HG02623 (cell line): ENCODE measurements around the gene CCBE1.

ENCODE experiments used
- ATAC-seq: cut with Tn5 transposase; IDR thresholded peaks from one replicate; pipeline ENCODE4 v1.9.1; 2021; ENCODE audit warnings: moderate library complexity; ENCODE audit not compliant: unreplicated experiment

CCBE1 gene

DNA sequence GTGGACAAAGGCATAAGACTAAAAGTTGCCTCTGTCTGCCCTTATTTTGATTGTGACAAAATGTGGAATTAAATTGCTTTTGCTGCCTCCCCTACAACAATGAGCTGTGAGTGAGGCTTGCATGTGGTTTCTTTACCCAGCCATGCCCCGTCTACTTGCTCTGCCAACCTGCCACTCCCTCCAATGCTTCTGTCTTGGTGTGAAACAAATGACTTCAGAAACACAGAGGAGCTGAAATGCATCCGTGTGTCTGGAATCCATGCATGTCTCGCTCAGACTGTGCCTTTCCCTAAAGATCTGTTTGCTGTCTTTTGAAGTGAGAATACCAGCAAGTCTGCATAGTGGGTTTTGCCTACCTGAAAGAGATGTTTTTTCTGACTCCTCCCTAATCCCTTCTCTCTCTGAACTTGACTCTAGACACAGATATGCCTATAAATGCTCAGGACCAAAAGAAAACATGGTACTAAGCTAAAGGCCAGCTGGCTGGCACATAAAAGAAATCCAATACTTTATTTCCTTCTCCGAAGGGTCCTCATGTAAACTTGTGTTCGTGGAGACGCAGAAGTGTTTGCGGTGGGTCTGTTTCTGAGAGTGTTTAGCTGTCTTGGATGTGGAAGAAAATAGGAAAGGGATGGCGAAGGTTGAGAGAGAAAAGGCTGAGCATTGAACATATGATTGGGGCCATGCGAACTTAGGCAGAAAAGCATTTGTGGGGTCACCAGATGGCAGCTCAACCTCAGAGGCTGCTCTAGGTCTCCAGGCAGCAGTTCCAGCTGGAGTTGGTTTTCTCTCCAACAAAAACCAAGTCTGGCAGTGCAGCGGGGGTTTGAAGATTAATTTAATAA lies 120.5 kb downstream of the CCBE1 start:
- ATAC-seq, result no peak

DNA sequence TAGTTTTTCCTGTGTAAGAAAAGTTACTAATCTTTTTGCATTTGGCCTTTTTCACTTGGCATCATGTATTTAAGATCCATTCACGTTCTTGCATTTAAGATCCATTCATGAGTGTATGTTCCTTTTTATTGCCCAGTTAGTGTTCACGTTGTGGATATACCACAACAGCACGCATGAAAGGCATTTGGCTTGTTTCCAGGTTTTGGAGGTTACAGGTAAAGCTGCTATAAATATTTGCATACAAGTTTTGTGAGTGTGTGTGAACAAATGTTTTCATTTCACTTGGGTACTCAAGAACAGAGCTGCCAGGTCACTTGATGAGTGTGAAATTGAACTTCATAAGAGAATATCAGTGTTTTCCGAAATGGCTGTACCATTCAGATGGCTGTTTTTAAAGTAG lies 121.2 kb downstream of the CCBE1 start:
- no peak for ATAC-seq

DNA sequence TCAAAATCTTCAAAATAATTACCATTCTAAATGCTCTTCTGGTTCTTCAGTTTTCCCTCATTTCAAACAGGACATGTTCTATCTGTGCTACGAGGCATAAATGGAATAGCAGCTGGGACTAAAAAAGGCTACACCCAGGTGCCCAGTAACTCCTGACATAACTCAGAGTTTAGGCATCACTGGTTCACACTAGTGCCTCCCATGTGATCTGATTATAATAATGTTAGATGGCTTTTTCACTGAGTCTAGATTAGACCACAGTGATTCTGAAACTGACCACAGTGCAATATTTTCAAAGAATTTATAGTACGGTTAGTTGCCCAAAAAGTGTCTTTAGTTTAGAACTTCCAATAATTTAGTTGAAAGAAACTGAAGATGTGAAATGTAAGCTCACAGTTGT lies 123.3 kb downstream of the CCBE1 start:
- ATAC-seq, result no peak

DNA sequence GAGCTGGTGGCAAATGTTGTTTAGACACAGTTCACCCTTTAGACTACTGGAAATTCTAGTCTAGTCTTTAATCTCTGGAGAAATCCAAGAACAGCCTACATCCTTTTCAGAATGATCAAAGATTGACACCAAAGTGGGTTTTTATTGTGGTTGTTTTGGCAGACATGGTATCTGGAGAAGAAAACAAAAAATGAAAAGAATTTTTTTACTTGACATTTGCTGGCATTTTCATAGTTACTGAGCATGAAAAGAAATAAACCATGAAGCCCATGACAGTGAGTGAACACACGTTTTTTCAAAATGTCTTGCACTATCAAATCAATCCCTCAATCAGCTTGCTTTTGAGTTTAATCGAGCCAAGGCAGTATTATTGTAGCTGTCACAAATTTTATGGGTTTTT lies 125.3 kb downstream of the CCBE1 start:
- no peak for ATAC-seq

DNA sequence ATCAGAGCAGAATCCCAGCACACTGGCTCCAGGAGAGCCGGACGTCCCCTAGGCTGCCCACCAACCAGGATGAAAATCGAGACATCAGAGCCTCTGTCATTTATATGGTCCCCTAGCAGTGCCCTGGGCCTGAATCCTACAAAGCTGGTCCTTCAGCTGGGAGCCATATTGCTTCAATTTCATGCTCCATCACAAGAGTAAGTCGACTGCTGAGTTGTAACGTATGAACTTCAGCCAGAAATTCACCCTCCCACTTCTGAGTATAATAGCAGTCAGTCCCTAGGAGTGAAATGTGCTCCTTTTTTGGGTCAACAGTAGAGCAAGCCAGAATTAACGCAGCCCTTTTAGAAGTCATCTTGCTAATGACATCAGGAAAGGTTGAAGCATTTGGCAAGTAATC lies 126.4 kb downstream of the CCBE1 start:
- ATAC-seq, result no peak

DNA sequence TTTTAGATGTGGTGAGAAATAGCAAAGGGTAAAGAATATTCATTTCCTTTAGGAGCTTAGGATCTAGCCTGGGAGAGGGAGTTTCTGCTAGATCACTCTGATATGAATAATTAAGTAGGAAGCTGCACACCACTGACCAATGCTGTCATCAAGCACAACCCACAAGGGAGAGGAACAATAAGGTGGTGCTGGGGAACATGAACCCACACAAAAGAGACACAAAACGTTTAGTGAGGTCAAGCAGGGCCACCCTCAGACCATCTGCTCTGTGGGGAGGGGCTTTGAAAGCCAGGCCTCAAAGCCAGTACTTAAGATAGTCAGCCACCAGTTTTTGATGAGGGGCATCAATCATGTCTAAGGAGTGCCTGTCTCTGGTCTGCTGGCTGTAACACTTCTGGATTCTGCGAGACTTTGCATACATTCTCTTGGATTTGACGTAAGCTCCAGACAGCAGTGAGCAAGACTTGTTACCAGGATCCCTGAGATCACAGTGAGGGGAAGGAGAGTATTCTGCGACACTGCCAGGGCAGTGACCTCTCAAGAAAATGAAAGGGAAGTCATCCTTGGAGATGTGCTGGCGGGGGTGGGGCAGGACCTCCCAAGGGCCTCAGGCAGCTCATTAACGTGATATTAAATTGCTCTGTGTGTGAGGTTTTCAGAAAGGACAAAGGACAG lies 127.0 kb downstream of the CCBE1 start:
- ATAC-seq, result no peak

DNA sequence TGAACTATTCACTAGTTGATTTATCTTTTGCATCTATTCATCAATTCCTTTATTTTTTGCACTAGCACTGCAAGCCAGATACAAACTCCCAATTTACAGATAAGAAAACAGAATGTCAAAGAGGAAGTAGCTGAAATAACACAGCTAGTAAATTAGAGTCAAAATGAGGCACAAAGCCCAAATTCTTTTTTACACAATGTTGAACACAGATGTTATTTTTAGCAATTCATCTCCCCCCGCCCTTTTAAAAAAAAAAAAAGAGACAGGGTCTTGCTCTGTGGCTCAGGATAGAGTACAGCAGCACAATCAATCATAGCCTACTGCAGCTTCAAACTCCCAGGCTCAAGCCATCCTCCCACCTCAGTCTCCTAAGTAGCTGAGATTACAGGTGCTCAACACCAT lies 127.8 kb downstream of the CCBE1 start:
- no peak for ATAC-seq

DNA sequence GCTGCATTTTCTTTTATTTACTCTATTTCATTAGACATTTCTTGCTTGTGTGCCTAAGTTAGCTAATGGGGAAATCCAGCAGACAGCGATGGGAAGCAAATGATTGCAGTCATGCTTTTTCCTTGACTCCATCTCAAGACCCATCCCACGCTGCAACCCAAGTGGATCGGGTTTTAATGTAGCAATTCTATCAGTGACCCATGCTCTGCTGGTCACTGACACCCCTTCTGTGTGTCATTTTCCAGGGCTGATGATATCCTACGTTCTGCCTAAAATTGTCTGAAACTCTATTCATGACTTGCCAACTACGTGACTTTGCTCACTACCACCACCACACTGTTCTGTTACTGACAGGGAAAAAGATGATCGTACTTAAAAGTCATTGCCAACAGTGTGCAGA lies 129.8 kb downstream of the CCBE1 start:
- ATAC-seq, result no peak

DNA sequence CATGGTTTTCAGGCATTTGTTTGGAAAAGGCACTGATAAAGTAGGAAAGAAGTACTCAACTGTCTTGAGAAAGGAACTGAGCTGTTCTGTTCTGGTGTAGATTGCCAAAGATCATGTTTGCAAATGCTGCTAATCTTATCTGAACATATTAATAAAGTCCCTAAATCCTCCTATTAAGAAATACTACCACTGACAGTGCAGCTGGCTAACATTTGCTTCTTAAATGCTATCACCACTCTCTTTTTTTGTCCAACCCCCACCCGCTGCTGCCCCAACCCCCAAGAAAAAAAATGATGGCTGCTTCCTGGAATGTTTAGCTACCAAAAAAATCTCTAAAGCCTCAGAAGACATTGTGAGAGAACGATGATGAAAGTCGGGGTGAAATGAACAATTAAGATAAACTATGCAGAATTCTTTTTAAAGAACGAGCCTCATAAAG lies 130.7 kb downstream of the CCBE1 start:
- ATAC-seq, result no peak

DNA sequence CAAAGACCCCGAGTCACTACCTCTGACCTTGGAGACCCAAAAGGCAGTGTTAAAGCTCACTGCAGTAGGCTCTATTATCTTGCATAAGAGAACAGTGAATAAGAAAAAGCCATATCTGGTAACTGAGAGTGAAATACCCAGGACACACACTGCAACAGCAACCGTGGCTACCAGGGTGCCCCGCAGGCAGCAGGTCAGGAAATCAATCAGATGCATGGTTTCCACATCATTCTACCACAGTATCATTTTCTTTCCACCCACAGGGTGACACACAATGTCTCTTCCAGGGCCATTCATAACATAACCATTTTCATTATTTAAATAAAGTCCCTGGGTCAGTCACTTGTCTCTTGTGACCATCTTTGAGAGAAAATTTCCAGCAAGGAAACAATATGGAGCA lies 131.3 kb downstream of the CCBE1 start:
- ATAC-seq, result no peak

DNA sequence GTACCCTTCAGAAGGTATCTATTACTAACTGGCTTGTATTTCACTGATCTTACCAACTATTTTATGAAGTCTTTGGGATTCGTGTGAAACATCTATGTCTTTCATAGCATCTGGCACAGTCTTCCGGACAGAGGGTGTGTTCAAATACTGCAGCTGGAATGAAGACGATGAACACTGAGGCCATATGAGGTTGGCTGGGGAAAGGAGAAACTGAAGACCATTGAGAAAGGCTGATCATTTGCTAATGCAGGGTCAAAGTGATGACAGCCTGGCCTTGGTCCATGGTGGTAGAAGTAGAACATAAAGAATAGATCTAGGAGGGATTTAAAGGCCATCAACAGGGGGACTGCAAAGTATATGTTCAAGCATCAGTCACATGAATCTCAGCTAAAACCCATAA lies 132.7 kb downstream of the CCBE1 start:
- ATAC-seq, result no peak

DNA sequence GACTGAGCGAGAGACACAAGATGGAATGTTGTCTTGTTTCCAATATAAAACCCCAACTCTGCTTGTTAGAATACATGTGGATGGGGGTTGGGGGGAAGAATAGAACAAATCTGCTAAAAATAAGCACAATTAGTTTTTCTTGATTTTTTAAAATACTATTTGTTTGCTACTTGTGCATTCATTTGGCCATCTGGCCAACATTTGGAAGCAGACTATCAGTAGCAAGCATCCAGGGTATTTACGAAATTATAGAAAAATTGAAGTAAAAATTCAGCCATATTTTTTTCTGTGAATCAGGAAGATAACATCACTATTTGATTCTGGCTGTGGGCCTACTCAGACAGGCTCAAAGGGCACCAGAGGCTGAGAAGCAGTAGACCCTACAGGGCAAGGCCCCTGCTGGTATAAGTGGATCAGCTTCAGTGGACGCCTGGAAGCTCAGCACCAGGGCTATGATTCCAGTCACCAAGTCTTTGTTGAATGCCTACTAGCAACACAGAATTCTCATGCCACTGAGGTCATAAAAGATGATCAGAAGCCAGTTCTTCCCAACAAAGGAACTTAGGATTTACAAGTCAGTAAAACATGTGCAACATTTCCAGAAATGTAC lies 133.9 kb downstream of the CCBE1 start:
- ATAC-seq, result no peak

DNA sequence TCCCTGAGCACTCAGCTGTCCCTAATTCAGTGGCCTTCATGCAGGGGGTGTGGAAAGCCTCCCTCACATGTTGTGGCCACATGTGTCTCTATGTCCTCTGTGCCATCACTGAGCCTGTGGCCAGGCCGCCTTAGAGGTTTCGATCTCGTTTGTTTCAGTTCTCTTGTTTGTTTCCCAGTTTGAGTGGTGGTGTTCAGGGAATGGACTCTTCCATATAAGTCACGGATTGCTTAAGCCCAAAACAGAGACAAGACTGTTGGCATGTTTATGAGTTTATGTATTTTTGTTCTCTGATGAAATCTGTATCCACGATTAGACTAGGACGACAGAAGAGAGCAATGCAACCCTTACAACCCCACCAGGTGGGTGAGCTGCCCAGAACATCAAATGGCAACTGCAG lies 134.5 kb downstream of the CCBE1 start:
- no peak for ATAC-seq

DNA sequence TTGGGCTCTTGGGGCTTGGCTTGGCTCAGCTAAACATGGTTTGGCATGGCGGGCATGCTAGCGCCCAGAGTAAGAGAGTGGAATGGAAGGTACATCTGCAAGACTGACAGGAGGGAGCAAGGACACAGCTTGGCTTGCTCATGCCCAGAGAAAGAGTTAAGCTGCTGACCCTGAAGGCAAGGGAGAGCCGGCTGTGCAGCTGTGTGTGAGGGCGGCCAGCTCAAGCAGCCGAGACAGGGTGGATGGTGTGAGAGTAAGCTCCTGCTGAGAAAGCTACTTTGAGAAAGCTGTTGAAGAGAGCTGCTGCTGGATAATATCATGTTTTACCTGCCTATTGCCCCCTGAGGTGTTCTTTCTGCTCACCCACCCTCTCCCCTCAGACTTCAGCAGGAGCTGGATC lies 135.6 kb downstream of the CCBE1 start:
- no peak for ATAC-seq

DNA sequence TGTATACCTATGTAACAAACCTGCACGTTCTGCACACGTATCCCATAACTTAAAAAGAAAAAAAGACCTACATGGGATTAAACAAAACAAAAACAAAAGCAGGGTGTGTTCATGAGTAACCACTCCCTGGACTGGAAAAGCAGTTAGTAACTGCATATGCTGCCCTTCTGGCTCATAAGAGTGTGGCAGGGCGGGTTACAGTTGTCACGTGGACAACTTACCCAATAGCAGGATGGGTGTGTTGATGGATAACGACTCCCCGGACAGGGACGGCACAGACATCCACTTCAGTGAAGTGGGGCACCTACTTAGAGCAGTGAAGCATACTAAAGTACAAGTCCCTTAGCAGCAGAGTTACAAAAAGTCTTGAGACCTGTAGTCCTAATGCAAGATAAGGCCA lies 136.7 kb downstream of the CCBE1 start:
- no peak for ATAC-seq

DNA sequence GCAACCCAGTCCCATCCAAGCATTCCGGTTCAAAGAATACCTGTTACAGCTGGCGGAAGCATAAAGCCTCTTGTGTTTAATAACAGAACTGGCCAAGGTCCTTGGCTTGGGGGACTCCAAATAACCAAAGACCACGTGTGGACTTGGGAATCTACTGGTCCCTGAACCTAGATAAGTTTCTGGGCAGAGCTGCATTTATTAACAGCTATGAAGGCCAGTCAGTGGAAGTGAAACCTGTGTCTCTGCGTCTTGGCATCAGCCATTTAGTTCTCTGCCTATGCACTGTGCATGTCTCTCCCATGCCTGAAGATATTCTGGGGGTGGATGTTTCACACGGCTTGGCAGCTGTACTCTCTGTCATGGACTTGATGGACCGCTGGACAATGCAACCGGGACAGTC lies 137.7 kb downstream of the CCBE1 start:
- ATAC-seq, result no peak

DNA sequence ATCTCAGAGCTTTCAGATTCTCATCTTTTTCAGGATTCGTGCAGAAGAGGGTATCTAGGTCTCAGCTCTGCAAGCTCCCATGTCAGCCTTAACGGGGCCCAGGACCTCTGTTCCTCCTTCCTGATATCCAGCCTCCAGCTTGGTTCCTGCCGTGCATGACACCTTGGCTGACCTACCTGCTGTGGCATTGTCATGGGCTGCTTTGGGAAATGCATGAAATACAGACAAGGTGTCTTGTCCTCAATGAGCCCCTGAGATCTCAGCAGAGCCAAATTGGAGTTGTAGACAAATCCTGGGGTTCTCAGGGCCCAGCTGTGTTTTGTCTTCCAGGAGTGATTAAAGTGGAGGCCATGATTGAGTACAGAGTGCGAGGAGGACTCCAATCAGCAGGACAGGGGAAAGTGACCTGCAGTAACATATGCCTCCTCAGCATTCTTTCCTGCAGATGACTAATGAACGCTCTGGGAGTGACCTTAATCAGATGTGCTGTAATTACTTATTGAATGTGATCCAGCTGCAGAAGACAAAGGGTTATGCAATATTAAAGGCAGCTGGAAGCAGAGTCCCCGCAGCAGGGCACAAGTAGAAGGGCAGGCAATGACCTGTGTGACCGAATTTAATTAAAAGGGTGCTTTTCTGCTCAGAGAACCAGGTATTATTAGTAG lies 141.1 kb downstream of the CCBE1 start:
- no peak for ATAC-seq

DNA sequence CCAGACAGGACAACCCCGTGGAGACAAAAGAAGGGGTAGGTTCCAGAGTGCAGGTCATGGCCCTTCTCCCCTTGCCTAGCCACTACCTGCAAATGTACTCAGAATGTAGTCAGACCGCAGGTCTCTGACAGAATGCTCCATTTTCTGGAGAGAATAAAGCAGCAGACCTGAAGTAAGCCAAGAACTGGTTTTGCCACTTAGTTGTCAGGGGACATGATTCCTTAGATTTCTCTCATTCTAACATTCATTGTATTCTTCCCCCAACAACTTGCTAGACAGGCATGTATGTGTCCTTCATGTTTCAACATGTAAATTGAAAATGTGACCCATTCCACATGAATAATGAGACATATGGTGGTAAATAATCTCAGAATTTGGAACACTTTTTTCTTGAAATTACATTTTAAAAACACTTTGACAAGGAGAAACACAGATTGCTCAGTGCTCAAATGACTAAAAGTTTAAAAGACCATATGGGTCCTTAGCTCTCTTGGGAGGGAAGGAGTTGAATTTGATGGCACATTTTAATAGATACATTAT lies 142.4 kb downstream of the CCBE1 start:
- no peak for ATAC-seq

DNA sequence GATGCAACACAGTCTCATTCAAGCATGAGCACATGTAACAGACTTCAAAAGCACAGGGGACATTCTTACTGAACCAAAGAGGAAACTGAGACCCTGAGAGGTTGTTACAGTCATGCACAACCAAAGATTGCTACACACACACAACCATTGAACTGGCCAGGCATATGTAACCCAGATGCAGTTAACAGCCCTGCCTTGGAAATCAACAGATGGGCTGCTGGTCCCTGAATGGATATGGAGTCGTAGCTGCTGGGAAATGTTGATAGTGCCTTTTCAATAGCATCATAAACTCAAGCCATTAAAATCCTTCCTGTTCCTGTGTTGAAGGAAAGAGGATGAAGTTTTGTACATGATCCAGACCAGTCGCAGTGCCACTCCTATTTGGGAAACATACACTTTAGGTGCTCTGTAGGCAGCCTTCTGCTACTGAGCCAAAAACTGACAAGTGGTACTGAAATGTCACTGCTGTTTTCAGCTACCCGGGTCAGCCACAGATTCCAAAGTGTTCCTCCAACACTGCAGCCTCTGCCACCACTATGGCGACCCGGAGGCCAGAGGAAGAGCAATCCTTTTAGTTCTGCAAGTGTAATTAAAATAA lies 143.9 kb downstream of the CCBE1 start:
- ATAC-seq, result no peak

DNA sequence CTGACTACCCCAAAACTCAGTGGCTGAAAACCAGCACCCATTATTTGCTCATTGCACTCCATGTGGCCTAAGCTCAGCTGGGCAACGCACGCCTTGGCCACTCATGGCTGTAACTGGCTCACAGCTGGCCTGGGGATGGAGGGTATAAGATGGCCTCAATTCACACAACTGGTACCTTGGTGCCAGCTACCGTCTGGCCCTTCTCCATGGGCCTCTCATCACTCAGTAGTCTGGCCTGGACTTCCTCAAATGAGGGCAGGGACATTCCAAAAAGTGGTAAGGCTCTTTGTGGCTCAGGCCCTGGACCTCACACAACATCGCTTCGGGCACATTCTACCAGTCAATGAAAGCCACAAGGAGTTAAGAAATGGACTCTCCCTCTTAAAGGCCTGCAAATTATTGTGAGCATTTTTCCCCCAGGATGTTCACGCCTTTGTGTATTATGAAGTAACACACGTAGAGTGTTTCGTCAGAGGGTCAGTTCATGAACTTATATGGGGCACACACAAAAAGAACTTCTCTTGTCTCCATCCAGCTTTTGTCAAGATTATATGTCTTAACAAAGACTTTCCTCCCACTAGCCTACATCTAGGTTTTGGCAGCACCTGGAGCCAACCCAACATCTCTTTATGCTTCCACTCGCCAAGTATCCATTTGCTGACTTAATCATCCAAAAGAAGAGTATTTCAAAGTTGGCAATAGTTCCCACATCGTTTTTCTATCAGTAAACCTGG lies 145.2 kb downstream of the CCBE1 start:
- no peak for ATAC-seq
